ENCODE data around the gene ERBB4.

ERBB4 gene

DNA sequence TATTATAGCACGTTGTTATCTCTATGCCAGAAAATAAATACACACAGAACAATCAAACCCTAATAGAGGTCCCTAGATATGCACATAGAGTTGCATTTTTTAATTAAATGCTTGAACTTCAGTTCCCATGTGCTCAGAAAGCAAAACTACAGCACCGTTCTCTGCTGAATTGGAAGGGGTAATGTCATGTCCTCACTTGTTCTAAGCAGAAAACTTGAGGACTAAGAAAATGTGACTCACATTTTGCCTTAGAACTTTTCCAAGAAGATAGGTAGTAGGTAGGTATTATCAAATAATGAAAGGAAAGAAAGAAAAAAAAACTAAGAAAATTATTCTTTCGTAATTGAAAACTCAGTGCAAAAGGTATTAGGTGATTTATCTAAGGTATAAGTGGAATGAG is 607.3 kb downstream of the ERBB4 start:
- no peak overlapping the region for H3K27ac ChIP-seq (ENCODE audit: low read depth in 2 of 2, low read length in 2 of 2)
- no peaks in the 10 kb centered on the region for H3K4me1 ChIP-seq (ENCODE audit: control insufficient read depth in 2 of 2, insufficient read depth in 2 of 2, low read length in 2 of 2)
- H3K9me3 ChIP-seq (ENCODE audit: control insufficient read depth in 2 of 2, low read length in 2 of 2) = no peaks in the 10 kb centered on the region
- H3K36me3 ChIP-seq (ENCODE audit: control insufficient read depth in 2 of 2, insufficient read depth in 2 of 2, low read length in 2 of 2) = no peaks in the 10 kb centered on the region
- no peak overlapping the region for H3K4me3 ChIP-seq (ENCODE audit: low read length in 2 of 2)
- no peaks in the 10 kb centered on the region for H3K27me3 ChIP-seq (ENCODE audit: control insufficient read depth in 2 of 2, insufficient read depth in 2 of 2, low read length in 2 of 2)
- no peak overlapping the region for H3K9ac ChIP-seq (ENCODE audit: low read depth in 1 of 2, low read length in 2 of 2)

DNA sequence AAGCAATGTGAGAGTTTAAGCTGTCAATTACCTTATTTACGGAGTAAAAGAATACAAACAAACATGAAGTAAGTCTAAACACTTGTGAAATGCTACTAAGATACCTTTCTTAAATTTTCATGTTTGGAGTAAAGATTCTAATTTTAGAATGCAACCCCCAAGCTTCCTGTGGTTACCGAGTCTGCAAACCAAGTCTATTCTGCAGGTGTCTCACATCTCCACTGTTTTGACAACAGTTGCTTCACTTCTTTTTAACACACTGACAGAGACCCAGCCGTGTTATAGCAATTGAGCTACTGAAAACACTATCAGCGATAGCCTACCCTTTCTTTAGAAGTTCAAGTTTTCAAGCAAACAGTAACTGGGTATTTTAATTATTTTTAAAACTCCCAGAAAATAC is 608.3 kb downstream of the ERBB4 start:
- Histone ChIP-seq H3K27ac (ENCODE audit: low read depth in 2 of 2, low read length in 2 of 2) (no peak overlapping the region), H3K4me1 (ENCODE audit: control insufficient read depth in 2 of 2, insufficient read depth in 2 of 2, low read length in 2 of 2) (no peaks in the 10 kb centered on the region), H3K27me3 (ENCODE audit: control insufficient read depth in 2 of 2, insufficient read depth in 2 of 2, low read length in 2 of 2) (no peaks in the 10 kb centered on the region), H3K4me3 (ENCODE audit: low read length in 2 of 2) (no peak overlapping the region), H3K9ac (ENCODE audit: low read depth in 1 of 2, low read length in 2 of 2) (no peak overlapping the region), H3K36me3 (ENCODE audit: control insufficient read depth in 2 of 2, insufficient read depth in 2 of 2, low read length in 2 of 2) (no peaks in the 10 kb centered on the region), H3K9me3 (ENCODE audit: control insufficient read depth in 2 of 2, low read length in 2 of 2) (no peaks in the 10 kb centered on the region)

DNA sequence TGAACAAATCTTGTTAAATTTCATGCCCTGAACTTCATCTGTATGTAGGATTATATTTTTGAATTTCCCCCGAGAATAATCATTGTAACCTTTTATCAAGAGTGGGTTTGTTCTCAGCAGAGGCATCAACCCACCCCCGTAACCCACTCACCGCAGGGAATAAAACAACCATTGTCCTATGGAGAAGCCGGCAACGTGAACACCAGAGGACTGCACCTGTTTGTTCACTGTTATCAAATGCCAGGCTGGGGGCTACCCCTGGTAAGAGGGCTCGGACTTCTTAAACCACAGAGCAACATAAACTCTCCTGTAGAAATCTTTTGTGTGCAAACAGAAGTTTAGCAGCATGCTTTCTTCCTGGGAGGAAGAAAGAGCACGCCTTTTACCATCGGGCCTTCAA is 610.4 kb downstream of the ERBB4 start:
- no peak overlapping the region for H3K27ac ChIP-seq (ENCODE audit: low read depth in 2 of 2, low read length in 2 of 2)
- H3K27me3 ChIP-seq (ENCODE audit: control insufficient read depth in 2 of 2, insufficient read depth in 2 of 2, low read length in 2 of 2) = no peaks in the 10 kb centered on the region
- H3K4me1 ChIP-seq (ENCODE audit: control insufficient read depth in 2 of 2, insufficient read depth in 2 of 2, low read length in 2 of 2) = no peaks in the 10 kb centered on the region
- no peaks in the 10 kb centered on the region for H3K36me3 ChIP-seq (ENCODE audit: control insufficient read depth in 2 of 2, insufficient read depth in 2 of 2, low read length in 2 of 2)
- H3K4me3 ChIP-seq (ENCODE audit: low read length in 2 of 2) = no peak overlapping the region
- no peaks in the 10 kb centered on the region for H3K9me3 ChIP-seq (ENCODE audit: control insufficient read depth in 2 of 2, low read length in 2 of 2)
- H3K9ac ChIP-seq (ENCODE audit: low read depth in 1 of 2, low read length in 2 of 2) = no peak overlapping the region

DNA sequence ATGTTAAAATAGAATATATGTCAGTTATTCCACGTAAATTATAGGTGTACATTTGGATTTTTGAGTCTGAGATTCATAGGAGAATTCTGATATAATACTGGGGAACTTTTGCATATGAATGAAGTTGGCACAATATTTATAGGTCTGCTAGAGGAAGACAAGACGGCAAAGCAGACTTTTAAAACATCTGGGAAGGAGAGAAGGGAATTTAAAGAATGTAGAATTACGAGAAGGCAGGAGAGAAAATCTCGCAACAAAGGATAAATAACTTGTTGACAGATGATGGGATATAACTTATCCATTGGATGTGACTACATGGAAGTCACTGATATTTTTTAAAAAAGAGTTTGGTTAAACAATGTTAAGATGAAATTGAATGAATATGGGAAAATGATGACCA is 615.6 kb downstream of the ERBB4 start:
- Histone ChIP-seq H3K9me3 (ENCODE audit: control insufficient read depth in 2 of 2, low read length in 2 of 2) (no peaks in the 10 kb centered on the region), H3K27ac (ENCODE audit: low read depth in 2 of 2, low read length in 2 of 2) (no peak overlapping the region), H3K4me3 (ENCODE audit: low read length in 2 of 2) (no peak overlapping the region), H3K9ac (ENCODE audit: low read depth in 1 of 2, low read length in 2 of 2) (no peak overlapping the region), H3K27me3 (ENCODE audit: control insufficient read depth in 2 of 2, insufficient read depth in 2 of 2, low read length in 2 of 2) (no peaks in the 10 kb centered on the region), H3K36me3 (ENCODE audit: control insufficient read depth in 2 of 2, insufficient read depth in 2 of 2, low read length in 2 of 2) (no peaks in the 10 kb centered on the region), H3K4me1 (ENCODE audit: control insufficient read depth in 2 of 2, insufficient read depth in 2 of 2, low read length in 2 of 2) (no peaks in the 10 kb centered on the region)

DNA sequence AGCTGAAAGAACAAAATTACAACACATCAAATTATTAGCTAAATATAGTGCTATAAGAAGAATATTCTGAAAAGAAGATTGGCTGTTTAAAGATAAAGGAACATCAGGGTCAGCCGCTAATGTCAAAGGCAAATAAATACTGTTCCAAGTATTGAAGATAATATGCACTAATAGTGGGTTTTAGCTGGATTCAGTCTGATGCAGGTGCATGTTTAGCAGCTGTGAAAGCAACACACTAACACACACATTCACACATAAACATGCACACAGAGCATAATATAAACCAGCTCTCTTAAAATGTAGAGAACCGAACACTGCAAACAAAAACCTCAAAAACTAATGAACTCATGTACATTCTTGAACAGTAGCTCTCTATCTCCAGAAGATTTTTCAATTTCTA is 634.6 kb downstream of the ERBB4 start:
- H3K9ac ChIP-seq (ENCODE audit: low read depth in 1 of 2, low read length in 2 of 2) = no peak overlapping the region
- no peaks in the 10 kb centered on the region for H3K36me3 ChIP-seq (ENCODE audit: control insufficient read depth in 2 of 2, insufficient read depth in 2 of 2, low read length in 2 of 2)
- no peaks in the 10 kb centered on the region for H3K9me3 ChIP-seq (ENCODE audit: control insufficient read depth in 2 of 2, low read length in 2 of 2)
- H3K27me3 ChIP-seq (ENCODE audit: control insufficient read depth in 2 of 2, insufficient read depth in 2 of 2, low read length in 2 of 2) = no peaks in the 10 kb centered on the region
- no peak overlapping the region for H3K4me3 ChIP-seq (ENCODE audit: low read length in 2 of 2)
- no peak overlapping the region for H3K27ac ChIP-seq (ENCODE audit: low read depth in 2 of 2, low read length in 2 of 2)
- H3K4me1 ChIP-seq (ENCODE audit: control insufficient read depth in 2 of 2, insufficient read depth in 2 of 2, low read length in 2 of 2) = no peaks in the 10 kb centered on the region

DNA sequence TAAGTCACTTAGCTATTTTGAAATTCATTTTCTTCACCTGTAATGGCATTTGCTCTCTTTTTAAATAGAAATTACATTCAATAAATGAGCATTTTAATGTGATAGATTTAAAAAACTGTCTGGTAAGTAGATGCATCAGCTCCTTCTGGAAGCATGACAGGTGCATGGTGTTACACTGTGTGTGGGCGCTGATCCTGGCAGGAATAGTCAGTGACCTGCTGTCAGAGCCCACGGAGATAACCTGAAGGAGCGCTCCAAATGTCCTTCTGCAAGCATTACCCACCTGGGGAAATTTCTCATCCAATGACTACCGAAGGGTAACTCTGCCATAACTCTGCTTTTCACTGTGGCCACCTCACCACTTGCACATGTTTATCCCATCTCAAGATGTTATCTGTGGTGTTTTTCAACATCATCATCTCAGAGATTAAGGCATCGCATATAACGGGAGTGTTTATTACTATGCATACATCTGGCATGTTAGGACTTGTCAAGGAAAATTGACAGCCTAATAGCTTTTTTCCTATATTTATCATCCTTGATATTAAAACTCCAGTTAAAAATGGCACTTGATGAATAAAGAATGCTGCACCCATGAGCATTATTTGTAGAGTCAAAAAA is 637.3 kb downstream of the ERBB4 start:
- H3K27ac ChIP-seq (ENCODE audit: low read depth in 2 of 2, low read length in 2 of 2) = no peak overlapping the region
- no peak overlapping the region for H3K4me3 ChIP-seq (ENCODE audit: low read length in 2 of 2)

DNA sequence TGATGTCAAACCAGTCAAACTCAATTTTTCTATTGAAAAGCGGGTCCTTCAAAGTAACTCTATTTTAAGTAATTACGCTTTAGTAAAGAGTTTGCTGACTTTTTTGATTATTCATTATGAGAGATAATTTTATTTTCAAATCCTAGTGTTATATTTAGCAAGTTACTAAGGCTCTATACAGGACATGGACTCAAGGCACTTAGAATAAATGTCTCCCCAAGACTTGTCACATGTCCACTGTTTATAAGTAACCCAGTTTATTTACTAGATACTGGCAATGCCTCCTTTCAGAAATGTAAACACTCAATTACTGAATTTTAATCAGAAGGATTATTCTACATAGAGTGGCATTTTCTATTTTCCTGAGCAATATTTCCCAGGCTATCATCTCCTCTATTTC is 638.1 kb downstream of the ERBB4 start:
- Histone ChIP-seq H3K27me3 (ENCODE audit: control insufficient read depth in 2 of 2, insufficient read depth in 2 of 2, low read length in 2 of 2) (no peaks in the 10 kb centered on the region), H3K9ac (ENCODE audit: low read depth in 1 of 2, low read length in 2 of 2) (no peak overlapping the region), H3K9me3 (ENCODE audit: control insufficient read depth in 2 of 2, low read length in 2 of 2) (no peaks in the 10 kb centered on the region), H3K4me3 (ENCODE audit: low read length in 2 of 2) (no peak overlapping the region), H3K27ac (ENCODE audit: low read depth in 2 of 2, low read length in 2 of 2) (no peak overlapping the region), H3K36me3 (ENCODE audit: control insufficient read depth in 2 of 2, insufficient read depth in 2 of 2, low read length in 2 of 2) (no peaks in the 10 kb centered on the region), H3K4me1 (ENCODE audit: control insufficient read depth in 2 of 2, insufficient read depth in 2 of 2, low read length in 2 of 2) (no peaks in the 10 kb centered on the region)

More for the DNA sequence above, 637.3 kb downstream of the ERBB4 start:
- Histone ChIP-seq H3K36me3 (ENCODE audit: control insufficient read depth in 2 of 2, insufficient read depth in 2 of 2, low read length in 2 of 2) (no peaks in the 10 kb centered on the region), H3K27me3 (ENCODE audit: control insufficient read depth in 2 of 2, insufficient read depth in 2 of 2, low read length in 2 of 2) (no peaks in the 10 kb centered on the region), H3K4me1 (ENCODE audit: control insufficient read depth in 2 of 2, insufficient read depth in 2 of 2, low read length in 2 of 2) (no peaks in the 10 kb centered on the region), H3K9me3 (ENCODE audit: control insufficient read depth in 2 of 2, low read length in 2 of 2) (no peaks in the 10 kb centered on the region), H3K9ac (ENCODE audit: low read depth in 1 of 2, low read length in 2 of 2) (no peak overlapping the region)

DNA sequence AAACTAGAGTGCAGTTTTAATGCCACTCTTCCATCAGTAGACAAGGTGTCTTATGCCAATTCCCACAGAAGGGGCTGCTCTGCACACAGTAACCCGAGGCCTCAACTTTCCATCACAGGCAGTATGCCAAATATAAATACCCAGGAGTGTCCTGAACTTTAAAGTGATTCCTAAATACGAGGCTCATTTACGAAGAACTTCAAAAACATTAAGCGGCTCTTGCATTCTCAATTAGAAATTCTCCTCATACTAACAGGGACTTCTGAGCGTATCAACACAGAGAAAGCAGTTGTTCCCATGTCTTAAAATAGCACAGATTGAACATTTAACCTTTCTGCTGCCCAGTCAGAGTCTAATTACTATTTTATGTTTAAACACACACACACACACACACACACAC is 638.6 kb downstream of the ERBB4 start:
- Histone ChIP-seq H3K4me1 (ENCODE audit: control insufficient read depth in 2 of 2, insufficient read depth in 2 of 2, low read length in 2 of 2) (no peaks in the 10 kb centered on the region), H3K9ac (ENCODE audit: low read depth in 1 of 2, low read length in 2 of 2) (no peak overlapping the region), H3K27ac (ENCODE audit: low read depth in 2 of 2, low read length in 2 of 2) (no peak overlapping the region), H3K36me3 (ENCODE audit: control insufficient read depth in 2 of 2, insufficient read depth in 2 of 2, low read length in 2 of 2) (no peaks in the 10 kb centered on the region), H3K9me3 (ENCODE audit: control insufficient read depth in 2 of 2, low read length in 2 of 2) (no peaks in the 10 kb centered on the region), H3K4me3 (ENCODE audit: low read length in 2 of 2) (no peak overlapping the region), H3K27me3 (ENCODE audit: control insufficient read depth in 2 of 2, insufficient read depth in 2 of 2, low read length in 2 of 2) (no peaks in the 10 kb centered on the region)

DNA sequence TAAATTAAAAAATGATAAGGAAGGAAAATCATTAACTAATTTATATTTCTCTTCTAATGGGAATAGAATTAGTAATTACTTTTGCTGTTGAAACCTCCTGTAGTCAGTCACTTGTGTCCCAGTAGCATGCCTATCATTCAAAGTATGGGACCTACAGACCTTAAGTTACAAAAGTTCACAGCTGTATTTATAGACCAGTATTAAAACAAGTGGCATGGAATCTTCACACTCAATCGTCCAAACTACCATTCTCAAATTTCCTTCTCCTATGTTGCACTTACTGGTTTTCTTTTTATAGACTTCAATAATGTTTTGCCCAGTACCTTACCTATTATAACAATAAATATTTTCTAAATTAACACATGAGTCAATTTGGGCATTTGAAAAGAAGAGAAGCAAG is 639.9 kb downstream of the ERBB4 start:
- Histone ChIP-seq H3K4me1 (ENCODE audit: control insufficient read depth in 2 of 2, insufficient read depth in 2 of 2, low read length in 2 of 2) (no peaks in the 10 kb centered on the region), H3K27ac (ENCODE audit: low read depth in 2 of 2, low read length in 2 of 2) (no peak overlapping the region), H3K4me3 (ENCODE audit: low read length in 2 of 2) (no peak overlapping the region), H3K36me3 (ENCODE audit: control insufficient read depth in 2 of 2, insufficient read depth in 2 of 2, low read length in 2 of 2) (no peaks in the 10 kb centered on the region), H3K9me3 (ENCODE audit: control insufficient read depth in 2 of 2, low read length in 2 of 2) (no peaks in the 10 kb centered on the region), H3K9ac (ENCODE audit: low read depth in 1 of 2, low read length in 2 of 2) (no peak overlapping the region), H3K27me3 (ENCODE audit: control insufficient read depth in 2 of 2, insufficient read depth in 2 of 2, low read length in 2 of 2) (no peaks in the 10 kb centered on the region)

DNA sequence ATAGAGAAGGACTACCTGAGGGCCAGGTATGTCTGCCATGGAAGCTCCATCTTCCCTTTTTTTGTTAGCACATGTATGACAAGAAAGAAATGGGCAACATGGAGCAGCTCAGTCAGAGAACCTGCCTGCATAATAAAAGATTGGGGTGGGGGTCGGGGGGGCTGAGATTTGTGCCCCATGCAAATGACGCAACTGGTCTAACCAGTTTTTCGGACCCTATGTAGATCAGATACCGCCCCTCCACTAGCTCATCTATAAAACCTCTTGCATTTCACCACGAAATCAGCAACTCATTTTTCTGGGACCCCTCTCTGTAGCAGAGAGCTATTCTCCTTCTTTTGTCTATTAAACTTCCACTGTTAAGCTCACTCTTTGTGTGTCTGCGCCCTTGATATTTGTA is 657.2 kb downstream of the ERBB4 start:
- Histone ChIP-seq H3K27ac (ENCODE audit: low read depth in 2 of 2, low read length in 2 of 2) (no peak overlapping the region), H3K9ac (ENCODE audit: low read depth in 1 of 2, low read length in 2 of 2) (no peak overlapping the region), H3K9me3 (ENCODE audit: control insufficient read depth in 2 of 2, low read length in 2 of 2) (no peaks in the 10 kb centered on the region), H3K4me3 (ENCODE audit: low read length in 2 of 2) (no peak overlapping the region), H3K4me1 (ENCODE audit: control insufficient read depth in 2 of 2, insufficient read depth in 2 of 2, low read length in 2 of 2) (no peaks in the 10 kb centered on the region), H3K36me3 (ENCODE audit: control insufficient read depth in 2 of 2, insufficient read depth in 2 of 2, low read length in 2 of 2) (no peaks in the 10 kb centered on the region), H3K27me3 (ENCODE audit: control insufficient read depth in 2 of 2, insufficient read depth in 2 of 2, low read length in 2 of 2) (no peaks in the 10 kb centered on the region)

DNA sequence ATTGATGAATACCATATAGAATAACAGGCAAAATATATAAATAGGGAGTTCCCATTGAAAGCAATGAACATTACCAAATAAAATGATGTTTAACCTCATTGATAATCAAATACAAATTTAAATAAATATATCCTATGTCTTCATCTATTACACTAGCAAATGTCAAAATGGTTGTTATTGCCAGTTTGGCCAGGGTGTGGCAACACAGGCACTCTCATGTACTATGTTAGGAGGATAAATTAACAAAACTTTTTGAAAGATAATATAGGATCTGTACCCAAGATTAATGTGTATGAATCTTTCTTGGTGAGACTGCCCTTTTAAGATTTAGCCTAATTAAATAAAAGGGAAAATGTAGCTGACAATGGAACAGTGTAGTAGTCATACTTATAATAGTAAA is 659.3 kb downstream of the ERBB4 start:
- Histone ChIP-seq H3K27me3 (ENCODE audit: control insufficient read depth in 2 of 2, insufficient read depth in 2 of 2, low read length in 2 of 2) (no peaks in the 10 kb centered on the region), H3K4me3 (ENCODE audit: low read length in 2 of 2) (no peak overlapping the region)

More for the DNA sequence above, 659.3 kb downstream of the ERBB4 start:
- Histone ChIP-seq H3K36me3 (ENCODE audit: control insufficient read depth in 2 of 2, insufficient read depth in 2 of 2, low read length in 2 of 2) (no peaks in the 10 kb centered on the region), H3K9ac (ENCODE audit: low read depth in 1 of 2, low read length in 2 of 2) (no peak overlapping the region), H3K9me3 (ENCODE audit: control insufficient read depth in 2 of 2, low read length in 2 of 2) (no peaks in the 10 kb centered on the region), H3K27ac (ENCODE audit: low read depth in 2 of 2, low read length in 2 of 2) (no peak overlapping the region), H3K4me1 (ENCODE audit: control insufficient read depth in 2 of 2, insufficient read depth in 2 of 2, low read length in 2 of 2) (no peaks in the 10 kb centered on the region)

Measured in mucosa of rectum (tissue), 2 donors.